ENCODE data around the gene HHIPL1. TPM values are rescaled to one million over a fixed set of nuclear protein-coding genes. Genes with fewer than 3 reads are reported as not detected.
A peak's percentile ranks its signal among the peaks of the same experiment; 100 is the strongest.

HHIPL1 gene
- total and polyA plus RNA-seq, 2 experiments from 2014 or later: 0.83 to 1.4 TPM

DNA sequence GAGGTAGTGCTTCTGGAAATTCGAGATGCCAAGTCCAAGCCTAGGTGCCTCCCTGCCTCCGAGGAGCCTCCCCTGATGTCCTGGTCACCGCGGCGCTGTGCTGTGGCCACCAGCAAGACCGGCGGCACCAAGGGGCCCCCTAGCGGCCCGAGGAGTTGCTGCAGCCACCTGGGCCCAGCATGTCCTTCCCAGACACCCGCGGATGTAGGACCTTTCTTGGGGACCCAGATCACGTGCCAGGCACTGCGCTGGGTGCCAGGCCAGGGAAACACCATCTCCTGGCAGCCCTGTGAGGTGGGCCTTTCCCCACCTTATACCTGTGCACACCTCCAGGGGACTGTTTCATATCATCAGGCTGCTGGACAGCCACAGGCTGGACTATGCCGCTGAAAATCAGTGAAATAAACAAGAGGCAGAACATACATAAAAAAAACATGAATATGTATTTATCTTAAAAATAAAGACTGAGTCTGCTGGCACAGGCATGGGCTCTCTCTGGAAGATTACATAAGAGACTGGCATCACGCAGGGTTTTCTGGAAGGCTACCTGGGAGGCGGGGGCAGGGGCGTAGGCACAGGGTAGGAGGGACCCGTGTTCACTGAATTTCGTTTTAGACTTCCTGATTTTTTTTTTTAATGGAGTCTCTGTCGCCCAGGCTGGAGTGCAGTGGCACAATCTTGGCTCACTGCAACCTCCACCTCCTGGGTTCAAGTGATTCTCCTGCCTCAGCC lies 15.9 kb upstream of the HHIPL1 start:
- H3K9me3 ChIP-seq (ENCODE audit: low read depth): no peaks in the 10 kb centered on the region
- H2AFZ ChIP-seq: no peak overlapping the region
- no peaks in the 10 kb centered on the region for H3K27me3 ChIP-seq
- H3K79me2 ChIP-seq: no peaks in the 10 kb centered on the region
- no peak overlapping the region for H3K4me3 ChIP-seq
- H4K20me1 ChIP-seq (ENCODE audit: insufficient read depth, poor library complexity, severe bottlenecking): no peaks in the 10 kb centered on the region
- H3K9me2 ChIP-seq (replicated peaks; ENCODE audit: insufficient read depth): no peaks in the 10 kb centered on the region
- H3K36me3 ChIP-seq (replicated peaks; ENCODE audit: insufficient read depth, low read depth): no peaks in the 10 kb centered on the region
- 28% methylated on average over 20 of the region's 20 CpGs for WGBS (ENCODE audit: low lambda C conversion rate, missing lambda C conversion rate)
- no peak overlapping the region for H3K27ac ChIP-seq
- DNase-seq (ENCODE audit: low spot score): peak; percentile 88
- TF ChIP-seq, protein P1, sequence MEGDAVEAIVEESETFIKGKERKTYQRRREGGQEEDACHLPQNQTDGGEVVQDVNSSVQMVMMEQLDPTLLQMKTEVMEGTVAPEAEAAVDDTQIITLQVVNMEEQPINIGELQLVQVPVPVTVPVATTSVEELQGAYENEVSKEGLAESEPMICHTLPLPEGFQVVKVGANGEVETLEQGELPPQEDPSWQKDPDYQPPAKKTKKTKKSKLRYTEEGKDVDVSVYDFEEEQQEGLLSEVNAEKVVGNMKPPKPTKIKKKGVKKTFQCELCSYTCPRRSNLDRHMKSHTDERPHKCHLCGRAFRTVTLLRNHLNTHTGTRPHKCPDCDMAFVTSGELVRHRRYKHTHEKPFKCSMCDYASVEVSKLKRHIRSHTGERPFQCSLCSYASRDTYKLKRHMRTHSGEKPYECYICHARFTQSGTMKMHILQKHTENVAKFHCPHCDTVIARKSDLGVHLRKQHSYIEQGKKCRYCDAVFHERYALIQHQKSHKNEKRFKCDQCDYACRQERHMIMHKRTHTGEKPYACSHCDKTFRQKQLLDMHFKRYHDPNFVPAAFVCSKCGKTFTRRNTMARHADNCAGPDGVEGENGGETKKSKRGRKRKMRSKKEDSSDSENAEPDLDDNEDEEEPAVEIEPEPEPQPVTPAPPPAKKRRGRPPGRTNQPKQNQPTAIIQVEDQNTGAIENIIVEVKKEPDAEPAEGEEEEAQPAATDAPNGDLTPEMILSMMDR (IDR thresholded peaks at IDR 0.05; ENCODE audit: poor library complexity): peak; percentile 95
- TF ChIP-seq EZH2phosphoT487 (IDR thresholded peaks at IDR 0.05; ENCODE audit: low read depth, severe bottlenecking, unreplicated experiment): no peak
- TF ChIP-seq EZH2 (IDR thresholded peaks at IDR 0.05; ENCODE audit: borderline replicate concordance): no peak
- no peaks in the 10 kb centered on the region for H3K4me1 ChIP-seq (ENCODE audit: insufficient read depth)
- no peak overlapping the region for H3K4me2 ChIP-seq

DNA sequence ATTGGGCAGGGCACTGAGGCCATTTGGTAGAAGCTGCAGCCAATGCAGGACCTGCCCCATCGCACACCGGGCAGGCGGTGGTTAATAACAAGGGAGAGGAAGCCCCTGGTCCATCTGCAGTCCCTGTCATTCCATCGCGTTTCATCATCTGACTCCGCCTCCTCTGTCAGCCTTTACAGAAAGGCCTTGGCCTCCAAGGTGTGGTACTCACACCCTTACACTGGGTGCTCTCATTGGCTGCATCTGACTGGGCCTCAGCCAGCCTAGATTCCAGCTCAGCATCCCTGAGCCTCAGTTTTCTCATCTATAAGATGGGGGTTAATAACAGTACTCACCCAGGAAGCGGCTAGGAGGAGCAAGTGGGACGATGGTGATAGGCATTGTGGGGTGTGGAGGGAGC lies 14.7 kb upstream of the HHIPL1 start:
- TF ChIP-seq EZH2phosphoT487 (IDR thresholded peaks at IDR 0.05; ENCODE audit: low read depth, severe bottlenecking, unreplicated experiment): no peak
- TF ChIP-seq EZH2 (IDR thresholded peaks at IDR 0.05; ENCODE audit: borderline replicate concordance): no peak
- TF ChIP-seq, protein P1 (IDR thresholded peaks at IDR 0.05; ENCODE audit: poor library complexity): no peak
- no peaks in the 10 kb centered on the region for H3K36me3 ChIP-seq (replicated peaks; ENCODE audit: insufficient read depth, low read depth)
- no peak overlapping the region for H3K27ac ChIP-seq
- H3K9me3 ChIP-seq (ENCODE audit: low read depth): no peaks in the 10 kb centered on the region
- no peak for DNase-seq (ENCODE audit: low spot score)
- no peaks in the 10 kb centered on the region for H3K27me3 ChIP-seq
- H3K79me2 ChIP-seq: no peaks in the 10 kb centered on the region
- no peak overlapping the region for H3K4me2 ChIP-seq
- H2AFZ ChIP-seq: no peak overlapping the region
- H3K4me1 ChIP-seq (ENCODE audit: insufficient read depth): no peaks in the 10 kb centered on the region
- no peak overlapping the region for H3K4me3 ChIP-seq
- H3K9me2 ChIP-seq (replicated peaks; ENCODE audit: insufficient read depth): no peaks in the 10 kb centered on the region
- no peaks in the 10 kb centered on the region for H4K20me1 ChIP-seq (ENCODE audit: insufficient read depth, poor library complexity, severe bottlenecking)
- 73% methylated on average over 8 of the region's 8 CpGs for WGBS (ENCODE audit: low lambda C conversion rate, missing lambda C conversion rate)

DNA sequence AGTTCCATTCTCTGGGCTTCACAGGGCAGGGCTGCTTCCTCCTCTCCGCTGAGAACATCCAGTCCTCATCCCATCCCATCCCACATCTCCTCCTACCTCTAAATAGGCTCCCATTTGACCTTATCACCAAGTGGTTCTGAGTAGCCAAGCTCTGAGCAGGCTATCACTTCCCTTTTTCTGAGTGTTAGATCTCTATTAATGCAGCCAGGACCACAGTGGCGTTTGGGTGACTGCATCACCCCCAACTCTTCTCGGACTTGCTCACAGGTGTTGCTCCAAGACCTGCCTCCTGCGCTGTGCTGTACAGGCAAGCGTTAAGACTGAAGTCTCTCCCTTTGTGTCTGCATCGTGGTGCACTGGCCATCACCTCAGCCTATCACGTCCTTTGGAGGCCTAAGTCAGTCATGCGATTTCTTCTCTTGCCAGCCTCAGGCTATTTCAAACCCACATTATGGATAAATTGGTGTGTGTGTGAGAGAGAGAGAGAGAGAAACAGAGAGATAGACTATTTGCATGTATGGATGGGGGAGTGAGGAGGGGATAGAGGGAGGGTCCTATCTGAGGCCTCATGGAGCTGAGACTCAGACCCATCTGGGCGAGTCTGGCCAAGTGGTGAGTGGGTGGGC lies 12.4 kb upstream of the HHIPL1 start:
- Histone ChIP-seq H3K27me3 (no peaks in the 10 kb centered on the region), H3K4me3 (no peak overlapping the region), H4K20me1 (ENCODE audit: insufficient read depth, poor library complexity, severe bottlenecking) (no peaks in the 10 kb centered on the region), H3K4me2 (no peak overlapping the region), H3K36me3 (replicated peaks; ENCODE audit: insufficient read depth, low read depth) (no peaks in the 10 kb centered on the region), H2AFZ (no peak overlapping the region), H3K79me2 (no peaks in the 10 kb centered on the region), H3K4me1 (ENCODE audit: insufficient read depth) (no peaks in the 10 kb centered on the region), H3K9me2 (replicated peaks; ENCODE audit: insufficient read depth) (no peaks in the 10 kb centered on the region), H3K9me3 (ENCODE audit: low read depth) (no peaks in the 10 kb centered on the region), H3K27ac (no peak overlapping the region)
- no peak for TF ChIP-seq EZH2 (IDR thresholded peaks at IDR 0.05; ENCODE audit: borderline replicate concordance)
- TF ChIP-seq, protein P1 (IDR thresholded peaks at IDR 0.05; ENCODE audit: poor library complexity): no peak
- TF ChIP-seq EZH2phosphoT487 (IDR thresholded peaks at IDR 0.05; ENCODE audit: low read depth, severe bottlenecking, unreplicated experiment): no peak
- DNase-seq (ENCODE audit: low spot score): no peak
- WGBS (ENCODE audit: low lambda C conversion rate, missing lambda C conversion rate): 89% methylated on average over 9 of the region's 9 CpGs
